Cortex of kidney (tissue), 1 donor: ENCODE results near the gene SLC38A10.

ENCODE experiments used
- DNase-seq: peaks from one replicate; lab custom pipeline; 2025; lab: John Stamatoyannopoulos, UW

SLC38A10 gene

DNA sequence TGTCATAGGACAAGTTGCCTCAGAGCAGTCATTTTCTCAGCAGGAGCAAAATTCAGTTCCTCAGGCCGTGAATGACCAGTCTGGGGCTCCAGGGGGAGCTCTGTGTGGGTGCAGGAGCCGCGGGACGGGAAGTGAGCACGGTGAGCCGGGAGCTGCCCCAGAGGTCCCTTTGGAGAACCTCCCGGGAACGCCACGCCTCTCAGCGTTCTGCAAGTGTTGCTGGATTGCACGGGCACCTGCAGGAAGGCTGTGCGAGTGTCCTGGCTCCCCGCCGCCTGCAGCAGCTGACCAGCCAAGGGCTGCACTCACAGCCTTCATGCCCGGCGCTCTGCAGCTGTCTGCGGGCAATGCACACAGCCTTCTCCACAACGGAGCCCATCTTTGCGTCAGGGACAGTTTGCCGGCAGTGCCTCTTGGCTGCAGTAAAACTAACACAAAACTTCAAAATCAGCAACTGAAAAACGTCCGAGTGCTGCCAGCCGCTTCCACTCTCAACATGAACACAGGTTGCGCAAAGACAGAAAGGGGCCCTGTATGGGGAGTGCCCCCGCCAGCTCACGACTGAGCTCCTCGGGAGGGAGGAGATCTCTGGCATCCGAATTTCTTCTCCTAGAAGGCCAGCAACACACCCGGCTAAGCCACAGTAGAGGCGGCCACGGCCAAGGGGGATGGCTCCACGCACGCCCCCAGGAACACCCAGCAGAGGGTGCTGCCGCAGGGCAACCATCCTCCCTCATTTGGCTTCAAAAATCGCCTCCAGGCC lies 40.0 kb downstream of the SLC38A10 start:
- DNase-seq: no peak

DNA sequence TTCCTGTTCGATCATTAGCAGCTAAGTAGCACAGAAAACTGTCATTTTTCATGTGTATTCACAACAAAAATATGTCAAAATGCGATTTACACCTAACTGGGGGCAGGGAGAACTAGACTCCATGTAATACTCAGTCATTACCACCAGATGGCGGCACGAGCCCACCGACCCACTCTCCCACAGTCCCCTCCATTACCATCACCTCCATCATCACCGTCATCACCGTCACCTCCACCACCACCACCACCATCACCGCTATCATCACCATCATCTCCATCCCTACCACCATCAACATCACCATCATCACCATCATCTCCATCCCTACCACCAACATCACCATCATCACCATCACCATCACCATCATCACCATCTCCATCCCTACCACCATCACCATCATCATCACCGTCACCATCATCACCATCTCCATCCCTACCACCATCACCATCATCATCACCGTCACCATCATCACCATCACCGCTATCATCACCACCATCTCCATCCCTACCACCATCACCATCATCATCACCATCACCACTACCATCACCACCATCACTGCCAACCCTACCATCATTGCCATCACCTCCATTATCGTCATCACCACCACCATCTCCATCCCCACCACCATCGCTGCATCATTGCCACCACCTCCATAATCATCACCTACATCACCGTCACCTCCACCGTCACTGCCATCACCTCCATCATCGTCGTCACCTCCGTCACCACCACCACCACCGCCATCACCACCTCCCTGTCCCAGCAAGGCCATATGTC lies 41.6 kb downstream of the SLC38A10 start:
- no peak for DNase-seq

DNA sequence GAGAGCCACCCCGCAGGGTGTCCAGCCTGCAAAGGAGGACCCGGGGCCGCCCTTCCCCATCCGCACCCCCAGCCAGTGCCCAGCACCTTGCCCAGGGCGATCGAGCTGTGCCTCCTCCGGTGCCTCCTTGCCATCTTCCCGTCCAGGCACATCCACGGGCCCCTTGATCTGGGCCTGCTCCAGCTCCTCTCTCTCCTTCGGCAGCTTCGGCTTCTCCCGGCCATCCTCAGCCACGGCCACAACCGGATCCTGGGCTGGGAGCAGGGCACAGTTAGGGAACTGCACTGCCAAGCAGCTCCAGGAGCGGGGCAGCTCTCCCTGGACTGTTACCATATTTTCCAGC lies 42.1 kb downstream of the SLC38A10 start:
- DNase-seq: no peak

DNA sequence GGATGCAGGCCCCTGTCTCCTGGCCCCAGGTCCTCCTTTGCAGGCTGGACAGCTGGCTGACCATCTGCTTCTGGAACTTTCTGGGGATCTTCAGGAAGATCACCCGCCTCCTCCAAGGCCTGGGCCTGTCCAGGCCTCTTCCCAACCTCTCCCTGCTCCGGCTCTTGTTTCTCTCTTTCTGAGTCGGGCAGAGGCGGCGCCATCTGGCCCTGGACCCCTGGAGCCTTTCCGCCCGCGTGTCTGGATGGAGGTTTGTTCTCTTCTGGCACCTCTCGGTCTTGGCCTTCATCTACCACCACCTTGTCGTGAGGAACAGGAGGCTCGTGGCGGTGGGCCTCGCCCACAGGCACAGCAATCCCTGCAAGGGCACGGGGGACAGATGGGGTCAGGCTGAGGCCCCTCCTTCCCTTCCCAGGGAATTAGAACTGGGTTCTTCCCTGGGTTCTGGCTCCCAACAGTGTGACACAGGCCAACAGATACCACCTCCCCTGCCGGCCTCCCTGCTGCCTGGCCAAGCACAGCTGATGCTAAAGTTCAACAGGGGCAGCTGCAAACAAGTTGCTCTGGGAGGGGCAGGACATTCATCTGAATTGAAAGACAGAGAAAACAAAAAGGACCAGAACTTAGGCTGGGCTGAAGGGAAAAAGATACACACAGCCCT lies 42.7 kb downstream of the SLC38A10 start:
- DNase-seq: no peak

DNA sequence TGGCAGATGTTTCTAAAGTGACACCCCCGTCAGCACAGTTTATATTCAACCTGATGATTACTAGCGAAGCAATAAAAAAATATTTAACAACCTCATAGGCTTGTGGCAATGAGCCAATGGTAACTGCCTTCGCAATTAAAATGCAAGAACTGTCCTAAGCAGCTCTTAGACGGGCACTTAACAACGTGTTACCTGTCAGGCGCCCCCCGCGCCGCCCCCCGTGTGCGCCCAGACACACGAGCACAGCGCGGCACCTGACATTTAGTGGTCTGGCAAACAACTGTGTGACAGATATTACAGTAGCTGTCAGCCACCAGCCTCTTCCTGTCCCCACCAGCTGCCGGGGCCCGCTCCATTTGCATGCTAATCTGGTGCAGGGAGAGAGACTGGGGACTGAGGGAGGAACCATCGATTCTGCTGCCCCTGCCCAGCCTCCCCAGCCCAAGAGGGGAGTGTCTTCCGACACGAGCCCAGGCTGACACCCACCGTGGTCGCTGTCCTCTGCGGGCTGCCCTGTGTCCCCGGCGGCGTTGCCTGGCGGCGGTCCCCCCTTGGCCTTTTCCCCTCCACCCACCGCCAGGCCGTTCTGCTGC lies 43.3 kb downstream of the SLC38A10 start:
- DNase-seq: no peak

DNA sequence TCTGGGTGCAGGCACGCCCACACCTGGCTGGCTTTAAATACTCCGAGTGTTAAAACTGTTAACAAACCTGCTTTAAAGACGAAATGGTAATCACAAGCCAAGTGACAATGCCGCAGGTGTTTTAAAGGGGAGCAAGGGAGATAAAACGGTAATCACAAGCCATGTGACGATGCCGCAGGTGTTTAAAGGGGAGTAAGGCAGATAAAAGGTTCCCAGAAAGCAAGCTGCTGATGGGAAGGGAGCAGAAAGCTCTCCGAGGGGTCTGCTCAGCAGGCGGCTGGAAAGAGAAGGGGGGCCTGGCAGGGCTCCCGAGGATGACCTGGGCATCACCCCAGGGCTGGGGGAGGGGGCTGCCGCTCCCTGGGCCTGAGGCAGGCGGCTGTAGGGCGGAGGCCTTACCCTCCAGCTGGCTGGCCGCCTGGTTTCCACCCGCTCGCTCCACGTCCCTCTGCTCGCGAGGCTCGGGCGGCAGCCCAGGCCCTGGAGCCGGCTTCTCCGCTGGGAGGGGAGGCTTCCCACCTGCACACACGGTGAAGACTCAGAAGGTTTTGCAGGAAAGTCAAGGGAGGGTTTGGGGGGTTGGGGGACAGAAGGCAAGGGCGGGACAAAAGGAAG lies 43.9 kb downstream of the SLC38A10 start:
- DNase-seq: no peak

DNA sequence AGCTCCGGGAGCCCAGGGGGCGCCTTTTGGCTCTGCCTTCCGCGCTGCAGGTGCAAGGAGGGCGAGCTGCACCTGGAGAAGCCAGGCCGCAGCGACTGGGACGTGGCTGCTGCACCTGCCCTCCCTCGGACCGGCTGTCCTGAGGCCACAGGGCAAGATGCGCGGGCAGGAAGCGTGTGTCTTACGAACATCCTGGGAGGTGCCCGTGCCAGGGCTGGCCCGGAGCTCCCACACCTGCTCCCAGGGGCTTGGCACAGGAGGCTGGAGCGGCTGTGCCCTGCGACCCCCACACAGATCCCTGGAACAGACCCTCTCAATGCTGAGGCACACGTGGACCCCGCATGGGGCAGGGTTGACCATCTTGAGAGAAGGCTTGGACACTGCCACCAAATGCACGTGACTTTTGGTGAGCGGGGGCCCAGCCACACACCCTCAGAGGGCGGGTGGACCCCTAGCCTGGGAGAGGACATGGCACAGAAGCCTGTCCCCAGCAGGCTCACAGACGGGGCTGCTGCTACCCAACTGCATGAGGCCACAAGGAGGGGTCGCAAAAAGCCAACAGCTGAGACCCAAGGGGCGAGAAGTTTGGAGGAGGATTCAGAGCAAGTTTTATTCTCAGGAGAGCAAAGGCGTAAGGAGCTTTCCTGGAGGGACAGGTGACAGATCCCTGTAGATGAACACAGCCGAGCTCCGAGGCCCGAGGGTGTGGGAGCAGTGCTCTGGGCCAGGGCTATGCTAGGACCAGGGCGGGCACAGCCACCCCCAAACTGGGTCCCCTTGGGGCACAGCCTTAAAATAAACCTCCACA lies 44.6 kb downstream of the SLC38A10 start:
- no peak for DNase-seq

DNA sequence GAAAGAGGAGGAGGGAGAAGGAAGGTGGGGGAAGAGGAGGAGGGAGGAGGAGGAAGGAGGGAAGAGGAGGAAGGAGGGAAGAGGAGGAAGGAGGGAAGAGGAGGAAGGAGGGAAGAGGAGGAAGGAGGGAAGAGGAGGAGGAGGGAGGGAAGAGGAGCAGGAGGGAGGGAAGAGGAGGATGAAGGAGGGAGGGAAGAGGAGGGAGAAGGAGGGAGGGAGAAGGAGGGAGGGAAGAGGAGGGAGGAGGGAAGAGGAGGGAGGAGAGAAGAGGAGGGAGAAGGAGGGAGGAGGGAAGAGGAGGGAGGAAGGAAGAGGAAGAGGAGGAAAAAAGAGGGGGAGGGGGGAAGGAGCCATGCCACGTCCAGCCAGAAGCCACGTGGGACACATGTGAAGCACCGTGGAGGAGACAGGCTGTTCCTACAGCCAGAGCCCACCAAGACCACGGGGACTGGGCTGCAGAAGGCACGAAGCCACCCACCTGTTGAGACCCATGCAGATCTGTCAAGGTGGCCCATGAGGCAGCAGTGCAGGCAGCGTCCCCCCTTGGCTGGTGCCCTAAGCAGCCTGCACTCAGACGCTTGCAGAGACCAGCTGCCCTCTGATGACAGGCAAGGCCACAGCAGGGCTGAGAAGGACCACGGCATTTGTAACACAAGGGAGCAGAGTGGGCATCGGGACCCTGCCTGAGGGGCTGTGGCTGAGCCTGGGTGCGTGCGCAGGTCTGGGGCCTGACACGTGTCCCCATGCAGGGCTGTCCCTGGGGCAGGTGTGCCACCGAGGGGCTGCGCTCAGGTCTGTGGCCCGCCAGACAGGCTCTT lies 45.7 kb downstream of the SLC38A10 start:
- DNase-seq: no peak

DNA sequence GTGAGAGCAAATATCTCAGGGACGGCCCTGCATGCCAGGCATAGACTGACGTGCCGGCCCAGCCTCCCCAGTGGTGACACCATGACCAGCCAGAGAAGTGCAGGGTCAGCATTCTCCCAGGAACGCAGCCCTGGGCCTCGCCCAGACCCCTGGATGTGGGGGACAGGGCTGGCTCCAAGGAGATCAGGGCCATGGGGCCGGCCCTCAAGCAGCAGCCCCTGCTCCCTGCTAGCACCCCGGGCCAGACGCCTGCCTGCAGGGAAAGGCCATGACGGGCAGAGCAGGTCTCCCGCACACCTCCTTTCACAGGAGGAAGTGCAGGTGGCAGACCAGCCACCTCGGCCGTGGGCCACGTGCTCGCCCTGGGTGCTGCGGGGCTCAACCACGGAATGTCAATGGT lies 46.5 kb downstream of the SLC38A10 start:
- DNase-seq: no peak

DNA sequence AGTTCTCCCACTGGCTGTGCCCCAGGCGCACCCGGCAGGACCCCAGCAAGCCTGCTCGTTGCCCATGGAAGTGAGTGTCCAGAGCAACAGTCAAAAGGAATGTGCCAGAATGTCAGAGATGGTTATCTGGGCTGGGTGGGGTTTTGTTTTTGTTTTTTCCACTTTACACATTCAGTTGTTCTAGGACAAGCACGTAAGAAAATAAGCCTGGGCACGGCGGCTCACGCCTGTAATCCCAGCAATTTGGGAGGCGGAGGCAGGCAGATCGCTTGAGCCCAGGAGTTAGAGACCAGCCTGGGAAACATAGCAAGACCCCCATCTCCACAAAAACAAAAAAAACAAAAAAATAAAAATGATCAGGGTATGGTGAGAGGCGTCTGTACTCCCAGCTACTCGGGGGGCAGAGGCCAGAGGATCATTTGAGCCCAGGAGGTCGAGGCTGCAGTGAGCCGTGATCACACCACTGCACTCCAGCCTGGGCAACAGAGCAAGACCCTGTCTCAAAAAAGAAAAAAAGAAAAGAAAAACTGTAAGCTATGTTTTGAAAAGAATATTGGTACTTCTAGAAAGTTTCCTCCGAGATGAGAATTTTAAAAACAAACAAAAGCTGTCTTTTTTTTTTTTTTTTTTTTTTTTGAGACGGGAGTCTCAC lies 47.6 kb downstream of the SLC38A10 start:
- DNase-seq: no peak

DNA sequence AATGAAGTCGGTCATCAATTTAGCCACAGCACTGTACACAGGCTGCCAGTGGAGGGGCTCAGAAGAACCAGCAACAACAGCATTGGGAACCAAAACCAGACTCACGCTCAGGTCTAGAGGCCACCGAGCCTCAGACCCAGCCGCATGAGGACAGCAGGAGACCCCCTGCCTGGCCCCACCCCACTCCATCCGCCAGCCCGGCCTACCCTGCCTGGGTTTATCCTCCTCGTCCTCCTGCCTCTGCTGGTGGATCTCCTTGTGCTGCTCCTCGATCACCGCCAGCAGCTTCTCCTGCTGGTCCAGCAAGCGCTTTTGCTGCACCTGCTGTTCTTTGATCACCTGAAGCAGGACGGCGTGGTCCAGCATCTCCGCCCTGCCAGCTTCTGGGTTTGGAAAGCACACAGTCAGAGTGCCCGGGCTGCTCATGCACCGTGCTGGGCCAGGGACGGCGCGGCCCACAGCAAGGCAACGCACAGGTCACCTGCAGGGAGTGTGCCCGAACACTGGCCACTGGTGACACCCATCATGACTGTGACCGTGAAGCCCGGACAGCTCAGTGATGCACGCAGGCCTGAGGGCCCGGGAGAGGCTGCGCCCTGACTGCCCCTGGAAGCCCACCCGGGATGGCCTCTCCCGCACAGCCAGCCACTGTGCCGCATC lies 48.3 kb downstream of the SLC38A10 start:
- no peak for DNase-seq

DNA sequence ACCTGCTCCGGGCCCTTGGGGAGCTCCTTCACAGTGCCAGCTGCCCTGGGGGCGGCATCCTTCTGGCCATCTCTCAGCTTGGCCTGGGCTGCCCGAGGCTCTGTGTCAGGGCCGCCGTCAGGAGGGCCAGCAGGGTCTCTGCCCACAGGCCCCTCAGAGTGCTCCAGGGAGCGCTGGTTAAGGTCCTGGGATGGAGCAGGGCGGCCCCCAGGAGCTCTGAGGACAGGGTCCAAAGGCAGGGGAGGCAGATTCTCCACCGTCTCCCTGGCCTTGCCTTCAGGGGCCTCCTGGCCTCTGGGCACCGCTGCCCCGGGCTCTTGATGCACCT lies 48.8 kb downstream of the SLC38A10 start:
- DNase-seq: no peak

DNA sequence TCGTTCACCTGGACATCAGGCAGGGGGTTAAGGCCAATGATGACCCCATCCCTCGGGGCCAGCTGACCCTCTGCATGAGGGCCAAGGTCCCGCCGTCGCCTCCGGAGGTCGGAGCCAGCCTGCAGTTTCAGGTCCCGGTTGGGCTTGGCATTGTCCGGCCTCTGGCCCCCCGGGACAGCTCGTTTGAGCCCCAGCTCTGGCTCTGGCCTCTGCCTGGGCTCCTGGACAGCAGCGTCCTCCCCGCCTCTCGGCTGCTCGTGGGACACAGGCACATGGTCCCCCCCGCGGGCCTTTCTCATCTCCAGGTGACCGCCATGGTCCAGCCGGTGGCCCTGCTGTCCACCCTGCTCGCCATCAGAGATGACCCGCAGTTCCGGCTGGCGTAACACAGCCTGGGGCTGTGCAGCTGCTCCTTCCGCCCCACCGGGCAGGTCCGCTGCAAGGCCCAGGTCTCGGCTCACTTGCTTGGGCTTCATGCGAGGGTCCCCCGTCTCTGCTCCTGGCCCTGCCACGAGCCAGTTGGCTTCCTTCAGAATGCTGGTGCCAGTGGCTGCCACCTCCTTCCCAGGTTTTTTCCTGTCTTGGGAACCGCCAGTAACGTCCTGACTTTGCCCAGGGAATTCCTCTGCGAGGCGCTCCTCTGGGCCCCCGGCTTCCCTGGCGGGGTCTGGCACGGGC lies 49.3 kb downstream of the SLC38A10 start:
- DNase-seq: no peak

DNA sequence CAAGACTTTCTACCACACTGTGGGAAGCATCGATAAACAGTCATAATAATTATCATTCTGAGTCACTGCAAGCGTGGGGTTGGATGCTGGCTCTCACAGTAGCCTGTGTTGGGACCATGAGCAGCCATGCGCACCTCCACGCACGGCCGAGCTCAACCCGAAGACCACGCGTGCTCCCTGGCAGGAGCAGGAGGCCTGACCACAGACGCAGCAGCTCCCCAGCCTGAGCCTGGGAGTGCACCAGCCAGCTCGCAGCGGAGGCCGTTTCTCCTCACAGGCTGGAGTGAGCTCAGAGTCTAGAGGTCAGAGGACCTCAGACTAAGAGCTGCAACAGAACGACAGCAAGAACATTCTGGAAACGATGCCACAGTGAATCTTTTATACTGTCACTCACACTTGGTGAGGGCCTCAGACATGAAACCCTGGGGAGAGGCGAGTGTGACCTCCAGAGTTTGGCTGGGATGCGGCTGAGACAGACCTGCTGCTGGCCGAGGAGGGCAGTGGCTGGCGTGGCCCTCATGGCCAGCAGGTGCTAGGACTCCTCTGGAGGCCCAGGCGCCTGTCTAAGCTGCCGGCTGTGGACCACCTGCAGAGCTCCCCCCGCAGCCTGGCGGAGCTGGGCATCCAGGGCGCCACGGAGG lies 50.0 kb downstream of the SLC38A10 start:
- no peak for DNase-seq

DNA sequence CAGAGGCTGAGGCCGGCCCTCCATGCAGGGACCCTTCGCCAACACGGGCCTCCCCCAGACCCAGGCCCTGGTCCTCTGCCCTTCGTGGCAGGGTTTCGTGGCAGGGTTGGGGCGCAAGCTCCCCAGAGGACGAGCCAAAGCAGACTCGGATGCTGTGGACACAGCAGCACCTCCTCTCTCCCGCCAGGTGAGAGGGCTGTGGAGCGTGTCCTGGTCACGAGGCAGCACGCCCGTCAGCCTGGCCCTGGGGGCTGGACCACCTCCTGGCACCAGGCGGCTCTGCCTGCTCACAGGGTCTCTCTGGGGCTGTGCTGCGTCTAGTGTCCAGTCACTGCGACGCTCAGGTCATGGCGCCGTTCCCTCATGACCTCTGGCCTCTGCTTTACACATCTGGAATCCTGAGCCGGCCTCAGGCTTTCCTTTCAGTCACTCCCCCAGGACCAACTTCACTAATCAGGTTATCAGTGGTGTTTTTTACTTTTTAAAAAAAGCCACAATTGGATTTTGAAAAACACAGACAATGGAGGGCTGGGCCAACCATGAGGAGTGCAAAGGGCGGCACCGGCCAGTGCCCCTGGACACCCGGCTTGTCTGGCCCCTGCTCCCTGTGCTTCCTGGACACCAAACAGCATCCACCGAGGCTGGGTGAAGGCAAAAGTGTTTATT lies 50.6 kb downstream of the SLC38A10 start:
- DNase-seq: no peak

DNA sequence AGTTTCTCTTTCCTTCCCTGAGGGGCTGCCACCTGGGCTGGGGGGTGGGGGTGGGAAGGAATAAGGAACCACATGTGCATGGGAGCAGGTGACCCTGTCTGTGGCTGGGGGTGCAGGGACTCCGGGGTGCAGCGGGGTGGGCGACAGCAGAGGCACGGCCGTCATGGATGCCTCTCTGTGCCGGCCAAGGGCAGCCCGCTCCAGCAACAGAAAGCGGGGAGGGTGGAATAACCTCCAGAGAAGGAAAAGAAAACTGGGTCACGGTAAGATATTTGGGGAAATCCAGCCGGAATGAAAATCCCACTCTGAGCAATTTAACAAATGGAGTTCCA lies 51.8 kb downstream of the SLC38A10 start:
- no peak for DNase-seq

DNA sequence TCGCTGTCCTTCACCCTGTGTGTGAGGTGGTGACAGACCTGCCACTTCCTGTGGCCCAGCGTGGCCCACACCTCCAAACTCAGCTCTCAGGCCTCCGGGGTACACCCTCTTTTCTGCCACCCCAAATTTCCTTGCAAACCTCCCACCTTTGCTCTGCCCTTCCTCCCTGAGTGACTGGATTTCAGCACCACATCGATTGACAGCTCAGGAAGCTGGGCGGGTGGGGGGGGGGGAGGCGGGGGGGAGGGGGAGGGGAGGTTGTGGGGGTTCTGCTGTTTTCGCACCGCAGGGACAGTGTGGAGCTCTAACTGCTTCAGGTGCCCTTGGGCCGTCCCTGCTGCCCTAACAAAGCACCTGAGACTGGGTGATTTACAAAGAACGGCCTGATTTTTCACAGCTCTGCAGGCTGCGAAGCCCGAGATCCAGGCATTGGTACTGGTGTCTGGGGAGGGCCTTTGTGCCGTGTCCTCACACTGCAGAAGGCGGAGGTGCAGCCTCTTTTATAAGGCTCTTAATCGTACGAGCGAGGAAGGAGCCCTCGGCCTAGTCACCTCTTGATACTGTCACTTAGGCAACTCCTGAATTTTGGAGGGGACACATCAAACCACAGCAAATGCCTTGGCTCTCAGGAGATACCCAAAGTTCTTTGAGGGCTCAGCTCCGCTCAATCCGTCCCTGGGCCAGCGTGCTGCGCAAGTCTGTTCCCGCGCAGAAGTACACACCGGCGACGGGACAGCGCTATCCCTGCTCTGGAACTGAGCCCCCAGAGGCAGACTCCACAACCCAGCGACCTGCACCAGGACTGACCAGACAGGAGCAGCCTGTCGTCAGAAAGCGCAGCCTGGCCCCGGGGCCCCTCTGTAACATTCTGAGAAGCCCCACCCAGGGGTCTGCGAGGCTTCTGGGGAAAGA lies 52.4 kb downstream of the SLC38A10 start:
- no peak for DNase-seq
